COLO668 (cell line): ENCODE measurements around the gene TIGD3.

Experiments
- DNase-seq: peaks from one replicate; lab custom pipeline; 2025; ENCODE audit not compliant: unreplicated experiment; lab: John Stamatoyannopoulos, UW

Gene TIGD3

GRCh38 chr11:65404638-65405339 is 50.2 kb downstream of the TIGD3 start:
- no peak for DNase-seq
